Measurements from ENCODE around the gene SDCBP2.

The SDCBP2 gene, protein sequence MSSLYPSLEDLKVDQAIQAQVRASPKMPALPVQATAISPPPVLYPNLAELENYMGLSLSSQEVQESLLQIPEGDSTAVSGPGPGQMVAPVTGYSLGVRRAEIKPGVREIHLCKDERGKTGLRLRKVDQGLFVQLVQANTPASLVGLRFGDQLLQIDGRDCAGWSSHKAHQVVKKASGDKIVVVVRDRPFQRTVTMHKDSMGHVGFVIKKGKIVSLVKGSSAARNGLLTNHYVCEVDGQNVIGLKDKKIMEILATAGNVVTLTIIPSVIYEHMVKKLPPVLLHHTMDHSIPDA

GRCh38 chr20:1328680-1329330, at the start of gene SDCBP2:
Gene SDCBP2, minus strand, starts transcription at chr20:1329139. Its CDS starts 8,723 bp downstream, at chr20:1320416.
- DNase-seq, result peak; percentile 54

- DNase-seq, result no peak
Measured at GRCh38 chr20:1378735-1379125, 49.8 kb upstream of the SDCBP2 start.

GRCh38 chr20:1377984-1378734, 49.2 kb upstream of the SDCBP2 start:
- no peak for DNase-seq

DNA sequence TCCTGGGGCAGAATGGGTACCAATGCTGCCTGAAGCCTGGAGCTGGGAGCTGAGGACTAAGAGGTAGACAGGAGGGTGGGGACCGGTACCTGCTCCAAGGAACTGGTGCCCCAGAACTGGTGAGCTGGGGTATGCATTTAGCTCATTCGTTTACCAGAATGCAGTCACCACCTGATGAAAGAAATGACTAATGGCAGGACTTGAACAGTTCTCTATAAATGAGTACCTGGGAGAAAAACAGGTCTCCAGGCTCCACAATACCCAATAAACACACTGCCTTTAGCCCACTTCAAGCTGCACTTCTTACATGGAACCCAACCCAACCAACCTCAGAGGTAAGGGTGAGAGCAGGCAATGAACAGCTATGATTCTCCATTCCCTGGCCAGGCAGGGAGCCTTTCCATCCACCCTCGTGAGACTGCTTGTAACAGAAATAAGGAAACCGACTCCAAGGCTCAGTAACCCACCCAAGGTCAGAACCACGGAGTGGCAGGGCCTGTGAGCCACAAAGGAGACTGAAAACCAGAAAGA, 48.5 kb upstream of the SDCBP2 start:
- no peak for DNase-seq

- DNase-seq, result no peak
Measured at GRCh38 chr20:1376408-1377270, 47.7 kb upstream of the SDCBP2 start.

GRCh38 chr20:1376007-1376406, 47.1 kb upstream of the SDCBP2 start:
- peak; percentile 37 for DNase-seq

DNA sequence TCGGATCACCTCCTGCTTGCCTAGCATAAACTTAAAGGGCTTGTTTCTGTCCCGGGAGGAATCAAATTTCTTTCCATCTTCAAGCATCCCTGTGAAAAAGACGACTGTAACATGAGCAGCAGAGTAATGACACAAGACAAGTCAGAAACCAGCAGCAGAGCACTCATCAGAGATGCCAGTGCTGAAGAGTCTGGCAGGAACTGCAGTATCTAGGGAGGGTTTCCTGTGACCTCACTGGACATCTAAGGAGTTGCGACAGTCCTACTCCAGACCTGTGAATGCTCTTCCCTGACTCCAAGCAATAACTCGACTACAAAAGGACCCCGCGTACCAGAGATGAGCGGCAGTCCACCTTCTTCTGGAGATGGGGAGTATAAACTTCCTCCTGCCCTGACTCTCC, 46.6 kb upstream of the SDCBP2 start:
- DNase-seq, result peak; percentile 26

- DNase-seq, result no peak
Measured at GRCh38 chr20:1374246-1374645, 45.3 kb upstream of the SDCBP2 start.

- DNase-seq, result no peak
Measured at GRCh38 chr20:1373614-1374013, 44.7 kb upstream of the SDCBP2 start.

DNA sequence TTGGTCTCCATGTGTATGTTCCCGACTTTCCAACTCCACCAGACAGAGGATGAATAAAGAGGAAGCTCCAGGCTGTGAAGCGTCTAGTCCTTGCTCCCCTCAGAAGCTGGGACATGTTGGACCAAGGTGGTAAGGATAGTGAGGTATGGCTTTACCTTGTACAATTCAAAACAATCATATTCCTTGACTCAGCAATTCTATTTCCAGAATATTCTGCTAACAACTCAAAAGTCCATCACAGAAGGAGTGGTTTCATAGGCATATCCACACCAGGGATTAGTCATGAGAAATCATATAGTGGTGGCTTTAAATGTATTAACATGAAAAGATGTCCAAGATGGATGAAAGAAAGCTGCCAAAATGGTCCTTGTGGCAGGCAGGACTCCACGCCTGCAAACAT, 44.1 kb upstream of the SDCBP2 start:
- DNase-seq, result no peak

- no peak for DNase-seq
Measured at GRCh38 chr20:1371830-1372539, 43.0 kb upstream of the SDCBP2 start.

DNA sequence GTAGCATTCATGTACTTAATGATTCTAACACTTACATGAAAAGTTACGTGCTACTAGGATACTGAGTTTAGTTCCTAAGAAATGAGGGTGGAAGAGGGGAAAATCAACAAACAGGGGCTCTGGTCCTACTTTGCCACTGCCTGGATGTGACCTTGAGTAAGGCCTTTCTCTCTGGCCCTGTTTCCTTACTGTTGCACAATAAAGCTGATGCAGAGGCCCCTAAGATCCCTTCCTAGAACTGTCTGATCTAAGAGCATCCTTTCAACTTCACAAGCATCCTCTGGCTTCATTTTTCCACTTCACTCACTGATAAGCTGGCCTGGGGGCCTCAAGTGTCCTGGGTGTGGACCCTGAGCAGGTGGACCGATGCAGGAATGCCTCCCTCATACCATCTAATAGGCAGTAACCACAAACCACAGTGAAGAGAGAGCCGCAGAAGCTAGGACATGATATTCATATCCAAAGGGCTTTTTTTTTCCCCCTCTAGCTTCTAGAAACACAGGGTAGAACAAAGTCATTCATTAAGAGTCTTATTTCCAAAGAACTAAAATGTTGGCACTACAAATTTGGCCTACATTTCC, 42.4 kb upstream of the SDCBP2 start:
- no peak for DNase-seq

GRCh38 chr20:1370548-1371110, 41.7 kb upstream of the SDCBP2 start:
- no peak for DNase-seq

- DNase-seq, result peak; percentile 30
Measured at GRCh38 chr20:1369970-1370369, 41.0 kb upstream of the SDCBP2 start.

DNA sequence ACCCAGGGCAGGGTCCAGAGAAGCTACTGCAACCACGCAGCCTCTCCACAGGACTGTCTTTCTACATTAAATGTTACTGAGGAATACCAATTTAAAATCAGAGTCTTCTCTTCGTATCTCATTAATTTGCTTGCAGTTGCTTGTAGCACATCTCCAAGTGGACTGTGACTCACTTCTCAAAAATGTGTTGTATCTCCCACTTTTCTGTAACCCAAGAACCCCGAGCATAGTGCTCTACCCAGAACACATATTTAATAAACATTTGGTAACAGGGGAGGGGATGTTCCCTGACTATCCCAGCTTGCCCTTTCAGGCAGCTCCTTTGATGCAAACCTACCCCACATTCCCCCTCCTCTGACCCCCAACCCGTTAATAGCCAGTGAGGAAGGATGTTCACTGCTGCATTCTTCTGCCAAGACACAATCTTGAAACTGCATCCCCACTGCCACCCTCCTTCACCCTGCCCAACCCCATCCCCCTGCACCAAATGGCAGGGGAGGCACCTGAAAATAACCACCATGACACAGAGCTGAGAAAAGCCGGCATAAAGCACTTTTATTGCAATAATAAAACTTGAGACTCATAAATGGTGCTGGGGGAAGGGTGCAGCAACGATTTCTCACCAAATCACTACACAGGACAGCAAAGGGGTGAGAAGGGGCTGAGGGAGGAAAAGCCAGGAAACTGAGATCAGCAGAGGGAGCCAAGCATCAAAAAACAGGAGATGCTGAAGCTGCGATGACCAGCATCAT, 39.7 kb upstream of the SDCBP2 start:
- DNase-seq, result no peak

DNA sequence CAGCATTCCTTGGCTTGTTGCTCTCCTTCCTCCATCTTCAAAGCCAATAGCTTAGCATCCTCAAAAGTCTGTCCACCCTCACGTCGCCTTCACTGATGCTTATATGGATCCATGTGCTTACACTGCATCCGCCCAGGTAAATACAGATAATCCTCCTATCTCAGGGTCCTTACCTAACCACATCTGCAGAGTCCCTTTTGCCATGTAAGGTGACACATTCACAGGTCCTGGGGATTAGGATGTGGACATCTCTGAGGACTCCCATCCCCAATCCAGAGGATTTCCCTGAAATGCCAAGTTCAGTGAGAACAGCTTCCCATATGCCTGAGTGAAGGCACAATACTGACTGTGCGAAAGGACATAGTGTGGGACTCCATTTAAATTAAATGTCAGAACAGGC, 38.5 kb upstream of the SDCBP2 start:
- DNase-seq, result no peak

DNA sequence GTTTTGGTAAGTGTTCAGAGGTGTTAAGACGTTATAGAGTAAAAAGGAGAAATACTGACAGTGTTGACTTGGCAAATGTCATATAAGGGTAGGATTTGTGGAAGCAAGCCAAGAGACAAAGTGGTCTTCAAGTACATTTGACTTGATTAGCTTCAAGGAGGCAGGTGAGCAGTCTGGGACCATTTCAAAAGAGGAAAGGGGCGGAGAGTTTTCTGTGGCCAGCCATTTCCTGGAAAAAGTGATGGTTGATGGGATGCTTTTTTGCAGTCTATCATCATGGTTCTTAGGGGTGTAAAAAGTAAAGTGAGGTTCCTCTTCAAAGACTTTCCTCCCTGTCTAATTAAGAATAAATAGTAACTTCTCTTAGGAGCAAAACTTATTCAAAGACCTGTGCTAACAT, 35.2 kb upstream of the SDCBP2 start:
- no peak for DNase-seq

- no peak for DNase-seq
Measured at GRCh38 chr20:1363522-1363921, 34.6 kb upstream of the SDCBP2 start.

DNA sequence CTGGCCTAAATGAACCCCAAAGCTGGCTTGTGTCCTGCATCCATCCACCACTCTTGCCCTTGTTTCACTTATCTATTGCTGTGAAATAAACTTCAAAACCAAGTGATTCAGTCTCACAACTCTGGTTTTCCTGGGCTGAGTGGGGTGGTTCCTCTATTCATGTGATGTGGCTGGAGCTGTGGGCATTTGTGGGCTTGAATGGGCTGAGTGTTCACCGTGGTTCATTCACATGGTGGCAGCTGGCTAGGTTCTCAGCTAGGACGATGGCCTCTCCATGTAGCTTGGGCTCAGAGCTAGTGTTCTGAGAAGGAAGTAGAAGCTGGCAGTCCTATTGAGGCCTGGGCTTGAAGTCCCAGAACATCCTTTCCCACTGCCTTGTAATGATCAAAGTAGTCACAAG, 33.5 kb upstream of the SDCBP2 start:
- DNase-seq, result no peak

DNA sequence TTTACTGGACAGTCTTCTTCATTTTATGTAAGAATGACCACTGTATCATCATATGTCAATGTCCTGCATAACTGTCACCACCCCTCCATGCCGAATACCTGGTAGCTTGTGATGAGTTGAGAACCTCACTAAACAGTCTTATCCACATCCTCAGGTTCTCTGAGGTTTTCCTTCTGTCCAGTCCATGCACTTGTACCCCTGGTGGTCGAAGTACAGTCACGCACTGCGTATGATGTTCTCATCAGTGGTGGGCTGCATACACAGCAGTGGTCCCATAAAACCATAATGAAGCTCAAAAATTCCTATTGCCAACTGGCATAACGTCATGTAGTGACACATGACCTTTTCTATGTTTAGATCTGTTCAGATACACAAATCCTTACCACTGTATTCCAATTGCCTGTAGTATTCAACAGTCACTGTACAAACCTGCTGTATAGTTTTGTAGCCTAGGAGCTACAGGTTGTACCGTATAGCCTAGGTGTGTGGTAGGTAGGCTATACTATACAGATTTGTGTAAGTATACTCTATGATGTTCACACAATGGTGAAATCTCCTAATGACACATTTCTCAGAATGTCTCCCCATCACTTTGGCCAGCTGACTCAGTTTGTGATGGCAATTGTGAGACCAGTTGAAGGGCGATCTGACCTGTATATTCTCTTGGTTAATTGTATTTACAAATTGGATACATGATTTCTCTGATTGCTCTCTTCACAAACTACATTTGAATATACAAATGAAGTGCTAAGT, 31.3 kb upstream of the SDCBP2 start:
- no peak for DNase-seq
